Neutrophil (primary cell): ENCODE measurements around the gene TRPM3.

Experiments
- H3K27ac ChIP-seq: fragments of 200-600 bp; sonication (generic); 2 replicates; pipeline ENCODE4 v1.5.1; 2016; ENCODE audit warnings: mild to moderate bottlenecking, moderate library complexity
- H3K27me3 ChIP-seq: fragments of 200-600 bp; sonication (generic); 2 replicates; pipeline ENCODE4 v1.6.0; 2016; ENCODE audit warnings: mild to moderate bottlenecking
- H3K36me3 ChIP-seq: fragments of 200-600 bp; sonication (generic); 2 replicates; pipeline ENCODE4 v1.5.1; 2017
- H3K4me1 ChIP-seq, 2 experiments: fragments of 200-600 bp in 1 of 2; sonication (generic) in 1 of 2; 1 replicate in 1 of 2; 2 replicates in 1 of 2; pipeline versions ENCODE4 v1.5.1 to v1.6.1; 2013 to 2016; ENCODE audit warnings: low read depth in 1 of 2, low read length in 1 of 2, mild to moderate bottlenecking in 1 of 2, moderate library complexity in 1 of 2; ENCODE audit not compliant: control insufficient read depth in 1 of 2, insufficient read depth in 1 of 2
- H3K4me3 ChIP-seq, 2 experiments: fragments of 200-600 bp in 1 of 2; sonication (generic) in 1 of 2; 1 replicate in 1 of 2; 2 replicates in 1 of 2; pipeline ENCODE4 v1.5.1; 2013 to 2016; ENCODE audit warnings: low read depth in 1 of 2, low read length in 1 of 2, mild to moderate bottlenecking in 1 of 2, moderate library complexity in 1 of 2
- H3K9me3 ChIP-seq: fragments of 200-600 bp; sonication (generic); 2 replicates; pipeline ENCODE4 v1.5.1; 2016
- TF ChIP-seq, protein P1 (sequence below): fragments of 200-600 bp; sonication (generic); IDR thresholded peaks from 2 replicates; pipeline ENCODE4 v1.5.1; 2016; ENCODE audit warnings: antibody characterized with exemption

Gene TRPM3

DNA sequence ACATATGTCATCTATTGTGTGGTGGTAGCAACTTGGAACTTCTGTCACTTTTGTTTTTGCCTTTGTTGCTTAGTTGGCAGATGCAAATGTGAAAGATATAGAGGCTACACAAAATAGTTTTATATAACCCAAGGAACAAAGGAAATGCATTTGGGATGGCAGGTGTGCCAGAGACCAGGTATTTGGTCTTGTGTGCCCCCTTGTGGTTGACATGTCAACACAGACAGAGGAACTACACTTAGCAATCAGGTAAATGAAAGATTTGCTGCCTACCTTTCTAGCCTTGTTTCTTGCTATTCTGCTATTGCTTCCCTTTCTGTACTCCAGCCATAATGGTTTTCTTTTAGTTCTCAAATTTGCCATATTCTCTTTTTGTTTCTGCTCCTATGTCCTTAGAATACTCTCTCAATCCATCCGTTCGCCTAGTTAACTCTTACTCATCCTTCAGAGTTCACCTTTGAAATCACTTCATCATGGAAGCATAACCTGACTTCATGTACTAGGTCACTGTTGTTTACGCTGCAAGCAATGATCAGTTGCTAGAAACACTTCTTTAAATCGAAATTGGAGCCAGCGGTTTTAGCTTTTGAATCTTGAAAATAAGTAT, 119.5 kb downstream of the TRPM3 start:
- Histone ChIP-seq H3K4me3 (no peak overlapping the region), H3K9me3 (no peaks in the 10 kb centered on the region), H3K27me3 (no peaks in the 10 kb centered on the region), H3K27ac (no peak overlapping the region), H3K4me1 (no peaks in the 10 kb centered on the region), H3K36me3 (no peaks in the 10 kb centered on the region)
- TF ChIP-seq, protein P1, sequence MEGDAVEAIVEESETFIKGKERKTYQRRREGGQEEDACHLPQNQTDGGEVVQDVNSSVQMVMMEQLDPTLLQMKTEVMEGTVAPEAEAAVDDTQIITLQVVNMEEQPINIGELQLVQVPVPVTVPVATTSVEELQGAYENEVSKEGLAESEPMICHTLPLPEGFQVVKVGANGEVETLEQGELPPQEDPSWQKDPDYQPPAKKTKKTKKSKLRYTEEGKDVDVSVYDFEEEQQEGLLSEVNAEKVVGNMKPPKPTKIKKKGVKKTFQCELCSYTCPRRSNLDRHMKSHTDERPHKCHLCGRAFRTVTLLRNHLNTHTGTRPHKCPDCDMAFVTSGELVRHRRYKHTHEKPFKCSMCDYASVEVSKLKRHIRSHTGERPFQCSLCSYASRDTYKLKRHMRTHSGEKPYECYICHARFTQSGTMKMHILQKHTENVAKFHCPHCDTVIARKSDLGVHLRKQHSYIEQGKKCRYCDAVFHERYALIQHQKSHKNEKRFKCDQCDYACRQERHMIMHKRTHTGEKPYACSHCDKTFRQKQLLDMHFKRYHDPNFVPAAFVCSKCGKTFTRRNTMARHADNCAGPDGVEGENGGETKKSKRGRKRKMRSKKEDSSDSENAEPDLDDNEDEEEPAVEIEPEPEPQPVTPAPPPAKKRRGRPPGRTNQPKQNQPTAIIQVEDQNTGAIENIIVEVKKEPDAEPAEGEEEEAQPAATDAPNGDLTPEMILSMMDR = no peak

DNA sequence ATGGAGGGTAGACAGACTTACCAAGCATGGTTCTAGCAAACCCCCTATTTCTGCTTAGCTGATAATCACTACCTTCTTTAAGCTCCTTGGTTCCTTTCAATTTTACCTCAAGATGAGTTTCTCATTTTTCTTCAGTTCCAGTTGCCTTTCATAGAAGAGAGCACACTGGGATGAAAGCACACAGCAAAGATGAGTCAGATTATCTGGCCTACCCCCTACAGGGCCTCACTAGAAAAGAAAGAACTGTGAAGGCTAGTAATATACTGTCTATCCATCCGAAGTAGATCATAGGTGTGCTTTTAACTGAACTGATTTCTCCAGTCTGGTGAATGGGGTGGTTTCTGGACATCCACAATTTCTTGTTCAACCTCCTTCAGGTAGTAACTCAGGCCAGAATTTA, 122.5 kb downstream of the TRPM3 start:
- H3K36me3 ChIP-seq = no peaks in the 10 kb centered on the region
- no peaks in the 10 kb centered on the region for H3K4me1 ChIP-seq
- H3K27ac ChIP-seq = no peak overlapping the region
- no peaks in the 10 kb centered on the region for H3K9me3 ChIP-seq
- H3K27me3 ChIP-seq = no peaks in the 10 kb centered on the region
- TF ChIP-seq, protein P1 = no peak
- H3K4me3 ChIP-seq = no peak overlapping the region

DNA sequence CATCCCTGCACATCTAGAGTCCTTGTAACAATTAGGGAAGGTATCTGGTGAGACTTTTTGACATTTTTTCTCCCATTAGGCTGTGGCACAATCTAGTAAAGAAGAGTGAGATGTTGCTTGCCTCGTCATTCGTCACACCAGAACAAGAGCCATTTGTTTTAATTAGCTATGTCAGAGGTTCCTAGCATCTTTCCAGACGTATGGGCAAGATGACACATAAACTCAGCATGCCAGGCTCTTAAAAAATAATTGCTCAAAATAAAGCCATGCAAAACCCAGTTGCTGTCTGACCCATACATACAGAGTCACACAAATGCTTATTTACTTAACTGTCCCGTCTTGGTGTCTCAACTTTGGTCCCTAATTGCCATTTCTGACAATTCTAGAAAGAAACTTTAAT, 125.9 kb downstream of the TRPM3 start:
- H3K27ac ChIP-seq = no peak overlapping the region
- no peaks in the 10 kb centered on the region for H3K9me3 ChIP-seq
- TF ChIP-seq, protein P1 = no peak
- H3K4me1 ChIP-seq = no peaks in the 10 kb centered on the region
- no peaks in the 10 kb centered on the region for H3K27me3 ChIP-seq
- H3K36me3 ChIP-seq = no peaks in the 10 kb centered on the region
- H3K4me3 ChIP-seq = no peak overlapping the region

DNA sequence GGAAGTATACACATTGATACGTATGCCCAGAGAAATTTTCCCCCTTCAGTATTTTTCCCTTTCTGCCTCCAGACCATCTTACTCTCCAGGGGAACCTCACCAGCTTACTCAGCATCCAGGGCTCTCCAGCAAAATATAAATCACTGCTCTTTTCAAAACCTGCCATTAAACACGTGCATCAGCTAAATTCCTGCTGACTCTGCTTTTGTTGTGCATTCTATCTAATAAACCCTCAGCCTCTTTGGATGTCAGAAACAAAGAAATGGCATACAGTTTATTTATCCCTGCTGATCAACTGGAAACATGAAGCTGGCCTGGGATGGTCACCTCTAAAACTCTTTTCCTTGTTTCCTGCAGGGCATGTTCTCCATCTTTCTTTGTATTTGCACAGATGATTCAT, 126.8 kb downstream of the TRPM3 start:
- H3K4me1 ChIP-seq = no peaks in the 10 kb centered on the region
- H3K27ac ChIP-seq = no peak overlapping the region
- no peak overlapping the region for H3K4me3 ChIP-seq
- TF ChIP-seq, protein P1 = no peak
- no peaks in the 10 kb centered on the region for H3K36me3 ChIP-seq
- no peaks in the 10 kb centered on the region for H3K27me3 ChIP-seq
- H3K9me3 ChIP-seq = no peaks in the 10 kb centered on the region

DNA sequence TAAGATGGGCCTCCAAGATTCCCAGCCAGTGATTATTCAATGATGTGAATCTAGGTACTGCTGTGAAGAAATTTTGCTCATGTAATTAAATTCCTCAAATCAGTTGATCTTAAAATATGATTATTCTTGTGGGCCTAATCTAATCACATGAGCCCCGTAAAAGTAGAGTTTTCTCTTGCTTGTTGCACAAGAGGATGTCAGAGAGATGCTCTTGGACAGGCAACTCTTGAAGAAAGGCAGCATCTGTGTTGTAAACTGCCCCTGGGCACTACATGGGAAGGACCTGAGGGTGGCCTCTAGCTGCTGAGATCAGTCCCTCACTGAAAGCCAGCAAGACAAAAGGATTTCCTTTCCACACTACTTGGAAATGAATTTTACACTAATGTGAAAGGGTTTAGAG, 132.9 kb downstream of the TRPM3 start:
- no peak overlapping the region for H3K4me3 ChIP-seq
- no peaks in the 10 kb centered on the region for H3K27me3 ChIP-seq
- TF ChIP-seq, protein P1 = no peak
- H3K9me3 ChIP-seq = no peaks in the 10 kb centered on the region
- no peaks in the 10 kb centered on the region for H3K4me1 ChIP-seq
- no peak overlapping the region for H3K27ac ChIP-seq
- no peaks in the 10 kb centered on the region for H3K36me3 ChIP-seq

DNA sequence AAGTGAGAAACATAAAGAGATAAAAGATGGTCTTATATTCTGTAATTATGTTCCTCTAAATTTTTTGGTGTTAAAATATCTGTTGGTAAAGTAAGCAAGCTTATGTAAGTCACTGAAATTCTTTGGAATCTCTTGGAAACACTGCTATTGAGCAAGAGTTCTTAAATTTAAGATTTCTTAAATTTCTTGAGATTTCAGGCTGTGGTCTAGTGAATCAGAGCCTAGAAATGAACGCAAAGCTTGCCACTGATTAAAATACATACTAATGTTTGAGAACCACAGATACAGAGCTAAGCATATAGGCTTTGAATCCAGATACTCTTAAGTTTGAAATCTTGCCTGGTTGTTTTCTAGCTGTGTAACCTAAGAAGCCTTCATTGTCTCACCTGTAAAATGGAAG, 133.4 kb downstream of the TRPM3 start:
- no peaks in the 10 kb centered on the region for H3K9me3 ChIP-seq

More for the DNA sequence above, 133.4 kb downstream of the TRPM3 start:
- H3K4me1 ChIP-seq = no peaks in the 10 kb centered on the region
- no peaks in the 10 kb centered on the region for H3K36me3 ChIP-seq
- H3K27ac ChIP-seq = no peak overlapping the region
- H3K4me3 ChIP-seq = no peak overlapping the region
- no peaks in the 10 kb centered on the region for H3K27me3 ChIP-seq
- TF ChIP-seq, protein P1 = no peak
